Astrocyte of the cerebellum (primary cell): ENCODE results near the gene DHX36.

Experiments used
- DNase-seq: peaks from one replicate; pipeline ENCODE4 v3.0.0-alpha.2; 2011; ENCODE audit warnings: low read depth
- H3K4me3 ChIP-seq: 2 replicates; pipeline ENCODE4 v1.5.1; 2011; ENCODE audit warnings: mild to moderate bottlenecking, low read depth, low read length, moderate library complexity
- in situ Hi-C: cut with HindIII; loops from 2 replicates; pipeline ENCODE4 v1.10.0; 2017; ENCODE audit warnings: low sequenced_read_pairs
- TF ChIP-seq, protein P1 (sequence below): IDR thresholded peaks from 2 replicates; pipeline ENCODE4 v1.5.1; 2012; ENCODE audit warnings: low read length, low read depth, moderate library complexity, mild to moderate bottlenecking; ENCODE audit errors: missing control alignments

The DHX36 gene

DNA sequence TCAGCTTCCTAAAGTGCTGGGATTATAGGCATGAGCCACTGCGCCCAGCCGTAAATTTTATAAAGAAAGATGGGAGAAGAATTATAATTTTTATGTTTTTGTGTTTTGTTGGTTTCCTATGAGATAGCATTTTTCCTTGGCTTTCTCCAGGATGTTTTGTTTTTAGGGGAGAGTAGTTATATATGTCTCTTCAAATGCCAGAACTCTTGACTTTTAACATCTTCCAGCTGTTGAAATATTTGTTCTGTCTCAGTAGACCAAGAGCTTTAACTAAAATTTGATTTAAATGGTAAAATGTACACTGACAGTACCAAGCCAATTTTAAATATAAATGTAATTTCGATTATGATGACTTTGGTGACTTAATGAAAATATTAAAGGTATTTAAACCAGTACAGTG, 96.8 kb downstream of the DHX36 start:
- TF ChIP-seq, protein P1, sequence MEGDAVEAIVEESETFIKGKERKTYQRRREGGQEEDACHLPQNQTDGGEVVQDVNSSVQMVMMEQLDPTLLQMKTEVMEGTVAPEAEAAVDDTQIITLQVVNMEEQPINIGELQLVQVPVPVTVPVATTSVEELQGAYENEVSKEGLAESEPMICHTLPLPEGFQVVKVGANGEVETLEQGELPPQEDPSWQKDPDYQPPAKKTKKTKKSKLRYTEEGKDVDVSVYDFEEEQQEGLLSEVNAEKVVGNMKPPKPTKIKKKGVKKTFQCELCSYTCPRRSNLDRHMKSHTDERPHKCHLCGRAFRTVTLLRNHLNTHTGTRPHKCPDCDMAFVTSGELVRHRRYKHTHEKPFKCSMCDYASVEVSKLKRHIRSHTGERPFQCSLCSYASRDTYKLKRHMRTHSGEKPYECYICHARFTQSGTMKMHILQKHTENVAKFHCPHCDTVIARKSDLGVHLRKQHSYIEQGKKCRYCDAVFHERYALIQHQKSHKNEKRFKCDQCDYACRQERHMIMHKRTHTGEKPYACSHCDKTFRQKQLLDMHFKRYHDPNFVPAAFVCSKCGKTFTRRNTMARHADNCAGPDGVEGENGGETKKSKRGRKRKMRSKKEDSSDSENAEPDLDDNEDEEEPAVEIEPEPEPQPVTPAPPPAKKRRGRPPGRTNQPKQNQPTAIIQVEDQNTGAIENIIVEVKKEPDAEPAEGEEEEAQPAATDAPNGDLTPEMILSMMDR: no peak
- DNase-seq: no peak
- no peak overlapping the region for H3K4me3 ChIP-seq
- in situ Hi-C loops: no loop called here

DNA sequence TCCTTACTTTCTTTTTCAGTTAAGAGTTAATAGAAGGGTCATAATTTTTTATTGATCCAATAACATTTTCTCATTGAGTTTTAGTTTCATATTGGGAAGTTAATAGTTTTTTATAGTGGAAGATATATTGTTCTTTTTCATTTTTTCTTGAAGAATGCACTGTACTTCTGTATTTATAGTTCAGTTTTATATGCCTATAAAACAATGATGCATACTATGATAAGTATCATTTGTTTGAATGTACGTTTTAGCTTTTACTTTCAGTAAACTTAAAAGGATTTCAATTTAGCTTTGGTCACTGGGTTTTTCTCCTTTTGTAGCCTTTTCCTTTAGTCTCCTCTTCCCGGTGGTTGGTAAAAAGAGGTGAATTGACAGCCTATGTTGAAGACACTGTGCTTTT, 98.8 kb downstream of the DHX36 start:
- DNase-seq: no peak
- TF ChIP-seq, protein P1: no peak
- no peak overlapping the region for H3K4me3 ChIP-seq
- in situ Hi-C loops: no loop called here

DNA sequence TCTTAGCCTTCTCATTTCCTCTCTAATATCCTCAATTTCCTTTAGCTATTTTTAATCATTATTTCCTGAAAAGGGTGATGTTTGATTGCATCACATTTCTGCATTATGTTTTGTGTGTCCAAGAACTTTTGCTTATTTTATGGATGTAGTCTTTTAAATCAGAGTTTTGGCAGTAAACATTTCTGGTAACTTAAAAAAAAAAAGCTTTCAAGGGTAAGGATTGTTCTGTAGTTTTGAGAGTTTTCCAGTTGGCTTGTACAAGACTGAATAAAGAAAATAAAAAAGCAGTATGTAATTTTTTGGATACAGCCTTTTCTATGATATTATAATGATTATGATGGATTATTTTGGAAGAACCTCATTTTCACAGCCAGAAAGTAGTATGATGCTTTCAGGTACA, 99.4 kb downstream of the DHX36 start:
- in situ Hi-C loops: no loop called here
- DNase-seq: no peak
- TF ChIP-seq, protein P1: no peak
- H3K4me3 ChIP-seq: no peak overlapping the region

DNA sequence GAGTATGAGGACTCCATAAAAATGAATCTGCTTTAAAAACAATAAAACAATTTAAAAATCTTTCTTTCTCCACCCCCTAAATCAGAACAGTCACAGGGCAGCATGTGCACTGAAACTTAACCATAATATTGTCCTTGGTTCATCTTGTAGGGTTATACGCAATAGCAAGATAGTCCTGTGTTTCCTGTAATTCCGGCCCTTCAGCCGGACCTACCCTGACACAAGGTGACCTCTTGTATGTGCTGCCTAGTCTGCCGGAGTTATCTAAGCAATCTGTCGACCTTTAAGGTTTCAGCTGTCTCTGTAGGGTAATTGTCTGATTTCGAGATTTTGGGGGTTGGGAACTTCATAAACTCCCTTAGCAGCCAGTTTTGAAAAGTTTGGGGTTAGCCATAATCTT, 99.9 kb downstream of the DHX36 start:
- TF ChIP-seq, protein P1: no peak
- in situ Hi-C loops: no loop called here
- no peak for DNase-seq
- H3K4me3 ChIP-seq: no peak overlapping the region

DNA sequence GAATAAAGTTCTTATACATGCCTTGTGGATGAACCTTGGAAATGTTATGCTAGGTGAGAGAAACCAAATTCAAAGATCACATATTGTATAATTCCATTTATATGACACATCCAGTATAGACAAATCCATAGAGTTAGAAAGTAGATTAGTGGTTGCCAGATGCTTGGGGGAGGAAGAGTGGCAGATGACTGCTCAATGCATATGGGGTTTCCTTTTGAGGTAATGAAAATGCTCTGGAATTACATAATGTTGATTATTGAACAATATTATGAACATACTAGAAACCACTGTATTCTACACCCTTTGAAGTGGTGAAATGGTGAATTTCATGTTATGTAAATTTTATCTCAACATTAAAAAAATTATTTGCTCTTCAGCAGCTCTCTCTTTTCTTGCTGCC, 100.8 kb downstream of the DHX36 start:
- TF ChIP-seq, protein P1: no peak
- H3K4me3 ChIP-seq: no peak overlapping the region
- DNase-seq: no peak
- in situ Hi-C loops: no loop called here
